Dermis blood vessel endothelial cell (primary cell): ENCODE measurements around the gene PWWP2B. TPM values are rescaled to one million over a fixed set of nuclear protein-coding genes. Genes with fewer than 3 reads are reported as not detected.

Experiments used
- DNase-seq: peaks from one replicate; pipeline ENCODE4 v3.0.0; 2010
- total RNA-seq: library from RNA; depleted of rRNA; stranded (reverse); fragments of >200 nt; gene quantifications from 2 replicates; pipeline ENCODE4 v1.2.3, GENCODE V29; 2014

PWWP2B gene
- total RNA-seq, 1 donor from 2014 or later, result 16.3 TPM

DNA sequence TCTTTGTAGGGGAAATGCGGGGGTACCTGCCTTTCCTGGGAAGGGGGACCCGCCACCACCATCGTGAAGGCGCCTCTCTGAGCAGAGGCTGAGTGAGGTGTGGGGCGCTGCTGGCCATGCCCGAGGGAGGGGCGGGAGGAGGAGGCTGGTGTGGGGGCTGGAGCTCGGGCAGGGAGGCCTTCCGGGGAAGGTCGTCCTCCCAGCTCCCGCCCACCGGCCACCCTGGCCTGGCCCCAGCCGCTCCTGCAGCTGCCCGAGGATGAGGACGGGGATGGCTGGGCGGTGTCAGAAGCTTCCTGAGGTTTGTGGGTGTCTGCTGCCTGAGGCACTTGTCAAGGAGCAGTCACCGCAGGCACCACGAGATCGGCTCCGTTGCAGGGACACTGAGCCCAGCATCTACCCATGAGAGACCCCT is 11.4 kb downstream of the PWWP2B start:
- no peak for DNase-seq

DNA sequence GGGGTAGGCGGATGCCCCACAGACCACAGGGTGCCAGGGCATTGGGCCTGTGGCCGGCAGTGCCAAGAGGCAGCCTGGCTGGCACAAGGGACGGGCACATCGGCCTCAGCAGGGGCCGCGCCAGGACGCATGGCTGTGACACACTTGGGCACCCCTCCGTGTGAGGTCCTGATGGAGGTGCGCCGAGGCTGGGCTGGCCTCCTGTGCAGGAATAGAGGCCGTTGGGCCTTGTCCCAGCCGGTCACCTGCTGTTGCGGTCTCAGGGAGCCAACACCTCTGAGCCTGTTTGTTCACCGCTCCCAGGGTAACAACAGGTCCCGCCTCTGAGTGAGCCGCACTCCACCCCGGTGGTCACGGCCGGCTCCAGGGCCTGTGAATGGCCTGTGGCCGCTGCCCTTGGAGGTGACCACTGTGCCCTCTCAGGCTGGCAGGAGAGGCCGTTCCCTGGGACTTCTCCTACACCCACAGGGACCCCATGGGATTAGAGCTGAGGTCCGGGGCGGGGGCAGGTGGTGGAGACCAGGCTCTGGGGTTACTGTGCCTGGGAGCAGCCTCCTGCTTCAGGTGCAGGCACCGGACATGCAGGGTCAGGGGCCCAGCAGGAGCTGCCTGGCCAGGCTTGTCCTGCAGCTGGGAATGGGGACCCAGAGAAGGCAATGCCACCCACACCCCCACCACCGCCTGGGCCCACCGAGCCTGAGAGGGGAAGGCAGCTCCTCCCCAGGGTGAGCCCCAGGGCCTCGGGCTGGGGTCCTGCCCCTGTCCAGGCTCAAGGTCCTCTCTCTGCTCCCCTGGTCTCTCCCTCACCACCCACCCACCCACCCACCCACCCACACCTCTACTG is 12.0 kb downstream of the PWWP2B start:
- no peak for DNase-seq

DNA sequence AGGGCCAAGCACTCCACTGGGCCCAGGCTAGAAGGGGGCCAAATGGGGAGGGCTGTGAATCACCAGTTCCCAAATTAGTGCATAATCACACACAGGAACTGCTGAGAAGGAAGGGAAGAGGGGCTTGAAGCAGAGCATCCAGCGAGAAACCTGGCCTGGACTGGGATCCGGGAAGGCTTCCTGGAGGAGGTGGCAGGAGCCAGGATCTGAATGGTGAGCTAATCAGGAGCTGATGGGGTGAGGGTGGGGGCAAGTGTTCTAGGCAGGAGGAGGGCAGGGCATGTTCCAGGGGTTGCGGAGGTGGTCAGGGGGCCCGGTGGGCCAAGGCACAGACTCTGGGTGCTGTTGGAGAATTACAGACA is 12.6 kb downstream of the PWWP2B start:
- no peak for DNase-seq

DNA sequence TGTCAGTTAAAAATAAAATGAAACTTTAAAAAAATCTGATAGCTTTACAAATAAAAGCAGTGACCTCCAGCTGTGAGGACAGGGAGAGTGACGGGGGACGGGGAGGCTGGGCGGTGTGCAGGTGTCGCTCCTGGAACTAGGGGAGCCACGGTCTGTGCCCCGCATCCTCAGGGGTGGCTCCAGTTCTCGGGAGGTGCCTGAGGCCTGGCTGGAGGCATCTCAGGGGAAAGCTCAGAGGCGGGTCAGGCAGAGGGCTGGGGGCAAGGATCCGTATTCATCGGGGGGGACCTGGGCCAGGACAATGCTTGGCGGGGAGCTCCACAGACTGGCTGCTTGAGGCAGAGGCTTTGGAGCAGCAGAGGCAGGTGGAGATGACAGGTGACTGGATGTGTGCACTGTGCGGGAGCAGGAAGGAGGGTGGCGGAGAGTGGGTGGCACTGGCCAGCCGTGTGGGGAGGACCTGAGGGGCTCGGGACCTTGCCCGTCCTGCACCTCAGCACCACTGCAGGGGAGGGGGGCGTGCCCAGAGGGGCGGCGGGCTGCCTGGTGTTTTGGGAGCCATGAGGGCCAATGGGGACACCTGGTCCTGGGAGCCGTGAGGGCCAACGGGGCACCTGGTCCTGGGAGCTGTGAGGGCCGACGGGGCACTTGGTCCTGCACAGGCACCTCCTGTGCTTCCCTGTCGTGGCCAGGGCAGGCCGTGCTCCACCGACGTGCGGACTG is 13.2 kb downstream of the PWWP2B start:
- no peak for DNase-seq

DNA sequence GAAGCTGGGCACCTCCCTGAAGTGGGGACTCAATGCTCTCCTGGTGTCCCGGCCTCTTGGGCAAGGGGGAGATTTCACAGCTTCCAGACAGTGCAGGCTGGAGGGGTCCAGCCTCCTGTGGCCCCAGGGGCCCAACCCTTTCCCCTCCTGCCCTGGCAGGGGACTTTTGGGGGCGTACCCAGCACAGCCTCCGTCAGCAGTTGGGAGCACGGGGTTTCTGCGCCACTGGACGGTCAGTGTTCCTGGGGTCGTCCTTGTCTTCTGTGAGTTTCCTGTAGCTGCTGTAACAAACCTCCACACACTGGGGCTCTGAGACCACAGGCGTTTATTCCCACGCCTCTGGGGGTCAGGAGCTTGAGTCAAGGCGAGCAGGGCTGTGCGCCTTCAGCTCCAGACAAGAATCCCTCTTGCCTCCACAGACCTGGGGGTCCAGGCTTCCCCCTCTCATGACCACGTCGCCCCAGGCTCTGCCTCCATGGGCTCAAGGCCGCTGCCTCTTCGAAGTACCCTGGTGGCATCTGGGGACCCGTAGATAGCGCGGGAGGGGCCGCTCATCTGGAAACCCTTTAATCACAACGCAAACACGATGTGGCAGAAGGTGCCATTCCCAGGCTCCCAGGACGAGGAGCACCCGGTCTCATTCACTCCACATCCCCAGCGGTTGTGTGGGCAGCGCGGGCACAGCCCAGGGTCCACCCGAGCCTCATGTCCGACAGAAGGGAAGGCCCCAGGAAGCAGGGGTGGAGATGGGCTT is 14.0 kb downstream of the PWWP2B start:
- DNase-seq, result no peak

DNA sequence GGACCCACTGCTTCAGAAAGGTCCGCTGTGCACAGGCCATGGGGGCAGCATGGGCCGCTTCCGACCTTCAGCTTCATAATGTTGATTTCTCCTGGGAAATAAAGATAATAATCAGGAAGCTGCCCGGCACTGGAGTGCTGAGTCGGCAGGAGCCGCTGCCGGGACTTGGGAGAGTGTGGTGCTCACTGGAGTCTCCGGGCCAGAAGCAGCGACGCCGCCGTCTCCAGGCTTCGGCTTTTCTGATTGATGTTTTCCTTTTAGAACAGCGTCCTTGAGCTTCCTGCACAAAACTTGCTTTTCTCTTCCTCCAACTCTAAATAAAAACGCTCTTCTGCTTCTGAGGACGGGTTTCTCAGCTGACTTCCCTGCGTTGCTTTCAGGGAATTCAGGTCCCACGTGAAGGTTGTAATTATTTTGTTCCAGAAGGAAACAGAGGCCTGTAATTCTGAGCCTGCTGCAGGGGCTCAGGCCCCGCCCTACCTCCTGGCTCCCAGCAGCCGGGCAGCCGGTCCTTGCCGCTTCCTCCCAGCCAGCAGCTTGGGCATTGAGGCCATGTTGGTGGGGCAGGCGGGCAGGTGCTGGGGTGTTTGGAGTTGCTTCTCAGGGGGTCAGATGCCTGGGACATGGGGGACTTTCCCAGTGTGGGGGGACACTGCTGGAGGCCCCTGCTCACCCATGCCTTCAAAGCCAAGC is 14.7 kb downstream of the PWWP2B start:
- peak; percentile 63 for DNase-seq

DNA sequence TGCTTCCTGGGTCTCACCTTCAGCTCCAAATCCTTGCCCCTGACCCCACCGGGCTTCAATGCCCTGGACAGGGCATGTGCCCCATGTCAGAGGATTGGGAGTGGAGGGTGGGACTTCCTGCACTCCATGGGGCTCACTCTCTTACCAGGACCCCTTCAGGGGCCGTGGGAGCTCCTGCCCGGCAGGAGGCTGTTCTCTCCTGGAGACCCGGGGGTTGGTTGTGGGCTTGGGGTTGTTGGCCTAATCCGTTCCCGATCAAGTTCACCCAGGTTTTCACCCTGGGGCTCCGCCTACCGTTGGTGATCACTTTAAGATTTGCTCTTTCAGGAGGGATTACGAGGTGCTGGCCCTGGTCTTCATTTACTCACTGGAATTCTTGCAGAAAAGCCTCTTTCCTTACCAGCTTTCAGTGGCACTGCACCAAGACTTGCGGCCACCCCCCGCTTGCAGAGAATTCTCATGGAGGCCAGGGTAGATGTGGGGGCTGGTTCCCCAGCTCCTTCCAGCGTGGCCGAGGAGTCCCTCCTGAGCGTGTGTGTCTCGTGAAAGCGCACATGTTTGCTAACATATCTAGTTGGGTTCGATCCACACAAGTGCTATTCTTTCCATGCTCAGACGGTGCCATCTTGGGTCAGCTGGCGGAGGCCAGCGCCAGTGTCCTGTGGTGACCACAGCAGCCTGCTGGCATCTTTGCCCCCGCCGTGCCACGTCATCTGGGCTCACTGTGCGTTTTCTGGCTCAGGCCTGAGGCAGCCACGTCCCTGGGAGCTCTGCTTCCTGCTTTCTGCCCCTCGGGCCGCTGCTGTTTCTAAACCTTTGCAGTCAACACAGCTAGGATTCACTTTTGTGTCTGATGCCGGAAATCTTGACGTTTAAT is 15.6 kb downstream of the PWWP2B start:
- peak; percentile 38 for DNase-seq

DNA sequence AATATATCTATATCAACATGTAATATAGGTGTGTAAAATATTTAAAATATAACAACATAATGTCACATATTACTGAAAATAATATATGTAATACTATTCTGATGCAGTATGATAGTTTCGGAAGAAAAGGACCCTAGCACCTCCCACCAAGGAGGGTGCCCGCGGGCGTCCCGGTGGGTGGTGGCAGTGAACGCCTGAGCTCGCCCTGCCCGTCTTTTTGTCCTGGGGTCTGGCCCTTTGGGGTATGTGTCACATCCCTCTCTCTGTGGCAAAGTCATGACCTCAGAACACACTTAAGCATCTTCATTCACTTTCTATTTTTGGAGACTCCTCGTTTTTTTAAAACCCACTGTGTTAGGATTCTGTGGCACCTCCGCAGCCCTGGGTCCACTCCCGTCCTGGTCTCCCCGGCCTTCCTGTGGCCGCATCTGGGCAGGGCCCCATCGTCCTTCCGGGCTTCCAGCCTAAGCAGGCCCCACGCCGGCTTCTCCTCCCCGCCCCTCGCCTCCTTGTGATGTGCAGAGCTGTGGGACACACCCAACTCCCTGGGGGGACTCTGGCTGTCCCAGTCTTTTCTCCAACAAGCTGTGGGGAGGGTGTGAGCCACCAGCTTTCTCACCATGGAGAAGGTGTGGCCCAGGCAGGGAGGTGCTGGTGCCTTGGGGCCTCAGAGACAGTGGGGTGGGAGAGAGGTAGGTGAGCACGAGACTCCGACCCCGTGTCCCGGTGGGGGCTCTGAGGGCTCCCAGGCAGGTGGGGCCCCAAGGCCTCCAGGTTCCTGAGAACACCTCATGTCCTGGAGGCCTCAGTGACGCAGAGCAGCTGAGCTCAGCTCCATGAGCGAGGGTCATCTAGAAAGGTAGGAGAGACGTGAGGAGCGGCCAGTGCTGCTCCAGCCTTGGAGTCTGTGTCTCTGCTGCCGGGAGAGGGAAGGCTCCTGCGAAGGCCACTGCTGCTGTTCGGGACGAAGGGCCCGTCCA is 16.5 kb downstream of the PWWP2B start:
- no peak for DNase-seq

DNA sequence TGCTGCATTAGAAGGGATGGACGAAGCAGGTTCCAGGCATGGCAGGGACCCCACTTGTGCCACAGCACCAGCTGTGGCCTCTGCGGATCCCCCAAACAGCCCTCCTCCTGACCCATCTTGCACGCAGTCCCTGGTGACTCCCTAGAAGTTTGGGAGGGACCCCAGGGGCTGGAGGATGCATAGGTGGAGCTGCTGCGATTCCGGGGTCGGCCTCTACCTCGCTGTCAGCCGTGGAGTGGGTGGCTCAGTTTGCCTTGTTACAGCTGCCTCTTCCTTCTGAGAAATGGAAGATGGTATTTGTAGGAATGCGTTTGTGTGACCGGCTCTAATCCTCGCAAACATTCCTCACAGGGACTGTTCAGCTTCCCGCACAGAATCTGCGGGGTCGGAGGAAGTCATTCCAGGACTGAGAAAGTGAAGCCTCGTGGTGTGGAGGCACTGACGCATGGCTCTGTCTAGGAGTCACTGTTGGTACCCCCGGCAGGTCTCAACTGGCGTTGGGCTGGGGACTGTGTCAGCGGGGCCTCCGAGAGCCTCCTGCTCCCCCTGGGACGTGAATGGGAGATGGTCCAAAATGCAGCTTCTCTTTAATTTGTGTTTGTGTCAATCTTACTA is 17.5 kb downstream of the PWWP2B start:
- DNase-seq, result no peak

DNA sequence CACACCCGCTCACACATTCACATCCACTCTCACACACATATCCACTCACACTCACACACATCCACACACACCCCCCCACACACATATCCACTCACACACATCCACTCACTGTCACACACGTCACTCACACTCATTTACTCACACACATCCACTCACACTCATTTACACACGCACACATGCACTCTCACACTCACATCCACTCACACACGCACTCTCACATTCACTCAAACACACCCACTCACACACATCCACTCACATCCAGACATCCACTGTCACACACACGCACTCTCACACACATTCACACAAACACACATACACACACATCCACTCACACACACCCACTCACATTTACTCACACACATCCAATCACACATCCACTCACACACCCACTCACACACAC is 18.3 kb downstream of the PWWP2B start:
- no peak for DNase-seq

DNA sequence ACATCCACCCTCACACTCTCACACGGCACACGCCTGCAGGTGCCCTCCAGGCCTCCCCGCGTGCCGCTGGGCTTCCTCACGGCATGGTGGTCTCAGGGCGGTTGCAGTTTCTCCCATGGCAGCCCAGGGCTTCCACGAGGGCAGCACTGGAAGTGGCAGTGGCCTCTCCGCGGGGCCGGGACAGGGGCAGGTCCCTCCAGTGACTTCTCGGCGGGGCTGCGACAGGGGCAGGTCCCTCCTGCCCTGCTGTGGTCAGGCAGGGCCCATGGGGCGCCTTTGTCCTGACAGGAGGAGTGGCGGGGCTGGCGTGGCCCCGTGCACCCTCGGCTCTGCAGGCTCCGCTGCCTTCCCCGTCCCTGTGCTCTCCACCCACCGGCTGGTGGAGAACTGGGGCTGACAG is 19.0 kb downstream of the PWWP2B start:
- no peak for DNase-seq

DNA sequence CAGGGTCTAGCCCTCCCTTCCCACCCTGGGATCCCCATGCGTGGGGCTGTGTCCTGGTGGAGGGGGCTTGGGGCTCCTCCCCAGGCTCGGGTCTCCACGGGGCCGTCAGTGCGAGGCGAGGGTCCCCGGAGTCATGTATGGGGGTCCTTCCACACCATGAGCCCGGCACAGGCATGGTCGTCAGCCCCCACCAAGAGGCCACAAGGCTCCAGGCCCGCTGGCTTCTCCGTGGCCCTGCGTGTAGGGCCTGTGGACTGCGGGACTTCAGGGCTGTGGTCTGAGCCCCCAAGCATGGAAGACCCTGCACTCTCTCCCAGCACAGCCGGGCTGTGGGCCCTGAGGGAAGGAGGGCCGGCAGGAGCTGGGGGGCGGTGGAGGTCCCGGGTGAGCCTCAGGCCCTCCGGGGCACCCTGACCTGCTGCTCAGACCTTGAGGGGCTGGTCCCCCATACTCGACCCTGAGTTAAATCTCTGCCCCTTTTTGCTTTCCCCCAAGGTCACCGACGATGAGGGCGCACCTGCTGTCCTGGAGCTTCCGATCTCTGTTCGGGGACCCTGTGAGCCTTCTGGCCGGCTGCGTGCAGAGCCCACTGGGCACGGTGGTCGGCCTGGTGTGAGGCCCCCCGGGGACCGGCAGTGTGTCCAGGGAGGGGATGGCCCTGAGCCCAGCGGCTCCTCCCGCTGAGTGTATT is 19.7 kb downstream of the PWWP2B start:
- no peak for DNase-seq

DNA sequence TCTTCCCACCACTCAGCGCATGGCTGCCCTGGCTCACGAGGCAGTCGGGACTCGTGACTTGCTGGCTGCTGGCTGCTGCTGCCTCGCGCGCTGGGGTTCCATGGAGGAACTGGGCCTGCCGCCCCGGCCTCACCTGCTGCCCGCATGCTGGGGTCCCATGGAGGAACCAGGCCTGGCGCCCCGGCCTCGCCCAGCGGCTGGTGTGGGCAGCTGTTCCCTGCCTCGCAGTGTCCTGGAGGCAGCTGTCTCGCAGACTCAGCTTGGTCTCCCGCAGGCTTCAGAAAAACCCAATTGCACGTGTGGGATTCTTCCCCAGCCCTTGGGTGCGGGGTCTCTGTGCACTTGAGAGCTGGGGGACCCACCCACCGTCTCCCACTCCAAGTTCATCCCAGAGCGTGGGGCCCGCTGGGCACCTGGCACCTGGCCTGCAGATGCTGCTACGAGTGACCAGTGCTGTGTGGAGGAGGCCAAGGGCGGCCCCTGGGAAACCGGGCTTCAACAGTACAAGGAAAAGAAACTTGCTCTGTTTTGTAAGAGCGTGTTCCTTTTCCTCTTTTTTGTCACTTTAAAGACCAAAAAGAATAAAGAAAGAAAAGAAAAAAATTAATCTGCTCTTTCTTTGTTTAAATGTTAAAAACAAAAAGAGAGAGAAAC is 20.4 kb downstream of the PWWP2B start:
- no peak for DNase-seq

DNA sequence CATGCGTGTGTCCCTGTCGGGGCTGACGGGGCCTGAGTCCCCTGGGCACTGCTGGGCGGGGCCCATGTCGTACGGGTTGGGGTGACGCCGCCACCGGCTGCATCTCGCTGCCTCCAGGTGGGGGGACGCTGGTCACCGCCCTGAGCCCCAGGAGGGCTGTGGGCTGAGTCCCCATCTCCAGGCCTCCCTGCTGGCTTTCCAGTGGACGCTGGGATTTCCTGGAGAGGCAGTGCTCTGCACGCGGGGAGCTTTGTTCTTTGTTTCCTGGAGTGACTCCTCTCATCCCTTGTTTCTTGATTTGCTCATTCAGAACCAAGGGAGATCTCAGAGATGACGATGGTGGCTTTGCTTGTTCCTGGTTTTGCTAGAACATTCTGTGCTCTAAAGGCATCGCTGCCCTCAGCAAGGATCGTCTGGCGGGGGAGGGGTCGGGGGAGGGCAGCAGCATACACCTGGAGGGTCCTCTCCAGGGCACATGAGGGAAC is 21.0 kb downstream of the PWWP2B start:
- DNase-seq, result peak; percentile 54

DNA sequence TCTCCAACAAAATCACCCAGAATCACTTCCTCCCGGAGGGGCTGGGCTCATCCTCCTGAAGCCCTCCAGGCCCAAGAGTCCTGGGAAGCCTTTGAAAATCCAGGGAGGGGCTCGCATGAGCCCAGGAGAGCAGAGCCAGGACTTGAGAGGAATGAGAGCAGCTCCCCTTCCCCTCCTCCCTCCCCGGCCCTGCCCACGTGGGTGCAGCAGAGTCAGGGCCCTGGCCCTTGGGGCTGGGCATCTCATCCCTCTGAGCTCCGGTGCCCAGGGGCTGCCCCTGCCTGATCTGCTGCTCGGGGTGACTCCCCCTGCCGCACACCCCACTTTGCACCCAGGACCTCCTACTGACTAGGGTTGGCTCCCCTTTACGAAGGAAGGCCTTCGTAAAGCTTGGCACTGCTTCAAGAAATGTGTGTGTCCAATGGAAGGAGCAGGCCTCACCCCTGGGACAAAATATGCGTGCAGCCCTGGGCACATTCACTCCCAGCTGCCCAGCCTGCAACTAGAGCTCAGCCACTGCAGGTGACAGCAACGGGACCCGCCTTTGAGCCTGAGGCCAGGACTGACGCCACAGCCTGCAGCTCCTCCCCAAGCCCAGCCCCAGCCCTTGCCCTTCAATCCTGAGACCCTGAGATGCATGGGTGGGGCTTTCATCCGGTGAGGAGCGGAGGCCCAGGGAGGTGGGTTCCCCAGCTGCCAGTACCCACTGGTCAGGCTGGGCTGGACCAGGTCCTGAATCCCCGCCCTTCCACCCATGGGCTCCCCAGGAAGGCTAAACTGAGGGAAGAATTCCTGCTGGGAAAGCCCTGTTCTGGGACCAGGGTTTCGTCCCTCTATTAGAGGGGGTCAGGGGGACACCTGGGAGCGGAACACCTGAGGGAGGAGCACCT is 21.8 kb downstream of the PWWP2B start:
- DNase-seq, result no peak

DNA sequence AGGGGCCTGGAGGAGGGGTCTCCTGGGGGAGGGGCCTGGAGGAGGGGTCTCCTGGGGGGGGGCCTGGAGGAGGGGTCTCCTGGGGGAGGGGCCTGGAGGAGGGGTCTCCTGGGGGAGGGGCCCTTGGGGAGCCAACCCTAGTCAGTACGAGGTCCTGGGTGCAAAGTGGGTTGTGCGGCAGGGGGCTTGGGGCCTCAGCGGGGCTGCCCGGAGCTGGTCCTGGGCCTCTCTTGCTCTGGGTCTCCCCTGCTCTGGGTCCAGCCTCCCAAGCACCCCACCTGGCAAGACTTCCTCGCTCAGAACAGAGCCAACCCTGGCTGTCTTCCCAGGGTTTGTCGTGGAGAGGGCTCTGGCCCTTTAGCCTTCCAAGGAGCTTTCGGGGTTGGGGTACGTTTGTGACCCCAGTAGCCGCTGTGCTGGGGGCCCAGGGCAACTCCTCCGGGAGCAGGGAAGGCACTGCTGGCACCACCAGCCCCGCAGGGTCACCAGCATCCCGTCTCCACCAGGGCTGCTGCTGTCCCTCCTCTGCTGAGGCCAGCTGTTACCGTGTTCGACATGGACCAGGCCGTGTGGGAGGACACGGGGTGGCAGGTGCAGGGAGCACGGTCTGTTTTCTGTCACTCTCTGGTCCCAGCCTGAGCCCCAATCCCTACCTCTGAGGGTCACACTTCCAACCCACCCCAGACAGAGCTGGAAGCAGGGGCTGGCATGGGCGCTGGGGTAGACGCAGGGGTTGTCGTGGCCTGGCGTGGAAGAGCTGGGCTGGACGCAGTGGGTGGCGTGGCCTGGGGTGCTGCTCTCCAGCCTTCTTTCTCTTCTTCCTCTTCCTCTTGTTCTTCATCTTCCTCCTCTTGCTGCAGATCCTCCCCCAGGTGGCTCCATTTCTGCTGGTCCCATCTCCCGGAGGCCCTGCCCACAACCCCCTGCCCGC is 22.8 kb downstream of the PWWP2B start:
- no peak for DNase-seq
